Stimulated activated CD4-positive, alpha-beta T cell treated with anti-CD3 and anti-CD28 coated beads, Interleukin-2, amount 100 ng/mL, for 48 hours (primary cell): Measurements from ENCODE around the gene SPECC1L.

Experiments
- DNase-seq, 2 donors: peaks; one replicate each; pipeline ENCODE4 v3.0.0-alpha.2; 2020

Gene SPECC1L

GRCh38 chr22:24402460-24403192 lies 132.0 kb downstream of the SPECC1L start:
- DNase-seq: no peak

- no peak for DNase-seq
Observed at GRCh38 chr22:24403346-24403745, 132.7 kb downstream of the SPECC1L start.

- DNase-seq: no peak
Observed at GRCh38 chr22:24404561-24405275, 134.1 kb downstream of the SPECC1L start.

GRCh38 chr22:24405631-24406321 lies 135.1 kb downstream of the SPECC1L start:
- DNase-seq: no peak

GRCh38 chr22:24406322-24407277 lies 136.0 kb downstream of the SPECC1L start:
- no peak for DNase-seq

- DNase-seq: no peak
Observed at GRCh38 chr22:24407278-24407665, 136.6 kb downstream of the SPECC1L start.

GRCh38 chr22:24407884-24408283 lies 137.3 kb downstream of the SPECC1L start:
- DNase-seq: no peak

GRCh38 chr22:24408630-24409029 lies 138.0 kb downstream of the SPECC1L start:
- no peak for DNase-seq

- DNase-seq: no peak
Observed at GRCh38 chr22:24409707-24410106, 139.1 kb downstream of the SPECC1L start.

GRCh38 chr22:24410110-24410856 lies 139.7 kb downstream of the SPECC1L start:
- DNase-seq: no peak

GRCh38 chr22:24411256-24412004 lies 140.8 kb downstream of the SPECC1L start:
- DNase-seq: no peak

GRCh38 chr22:24412274-24412673 lies 141.6 kb downstream of the SPECC1L start:
- no peak for DNase-seq

GRCh38 chr22:24413271-24413670 lies 142.6 kb downstream of the SPECC1L start:
- no peak for DNase-seq

GRCh38 chr22:24413736-24414385 lies 143.2 kb downstream of the SPECC1L start:
- DNase-seq: no peak

GRCh38 chr22:24414523-24414922 lies 143.9 kb downstream of the SPECC1L start:
- DNase-seq: no peak

GRCh38 chr22:24414984-24415945 lies 144.6 kb downstream of the SPECC1L start:
- no peak for DNase-seq

GRCh38 chr22:24416095-24416494 lies 145.5 kb downstream of the SPECC1L start:
- no peak for DNase-seq

- no peak for DNase-seq
Observed at GRCh38 chr22:24416611-24417010, 146.0 kb downstream of the SPECC1L start.

GRCh38 chr22:24417200-24417599 lies 146.6 kb downstream of the SPECC1L start:
- DNase-seq: no peak
